PC-3 (cell line): ENCODE data around the gene STAT1. TPM values are rescaled to one million over a fixed set of nuclear protein-coding genes. Genes with fewer than 3 reads are reported as not detected.
A peak's percentile ranks its signal among the peaks of the same experiment; 100 is the strongest.

Experiments used
- ATAC-seq: fragments of 200-7000 bp; cut with Tn5 transposase; 2 replicates; pipeline ENCODE4 v1.9.1; 2020; ENCODE audit warnings: mild to moderate bottlenecking, moderate library complexity
- BruUV-seq: library from RNA; stranded (reverse); fragments of 400-500 nt; replicated peaks from 2 replicates; lab custom pipeline; 2021; lab: Mats Ljungman, UMichigan
- CTCF ChIA-PET: fragments of 300-600 bp; sonication (Branson Sonifier 250); formaldehyde crosslinking; loops from one replicate; lab custom pipeline; 2022; ENCODE audit warnings: antibody characterized with exemption; lab: Charles Lee
- POLR2A ChIA-PET: fragments of 300-600 bp; sonication (Branson Sonifier 250); formaldehyde crosslinking; loops from one replicate; lab custom pipeline; 2022; ENCODE audit warnings: antibody characterized with exemption; ENCODE audit not compliant: unreplicated experiment; lab: Charles Lee
- DNase-seq: peaks from one replicate; pipeline ENCODE4 v3.0.0-alpha.2; 2015
- H2AFZ ChIP-seq: fragments of 300-600 bp; sonication (generic); 2 replicates; pipeline ENCODE4 v1.6.0; 2016; ENCODE audit warnings: antibody characterized with exemption, low read length
- H3F3A ChIP-seq: fragments of 300-600 bp; sonication (generic); one replicate; pipeline ENCODE4 v1.6.0; 2017; ENCODE audit warnings: antibody characterized with exemption, low read length, control low read depth, mild to moderate bottlenecking; ENCODE audit not compliant: unreplicated experiment
- H3K27ac ChIP-seq: fragments of 300-600 bp; sonication (generic); 2 replicates; pipeline ENCODE4 v1.5.1; 2016; ENCODE audit warnings: mild to moderate bottlenecking, low read length
- H3K27me3 ChIP-seq: fragments of 300-600 bp; sonication (generic); 2 replicates; pipeline ENCODE4 v1.6.1; 2016; ENCODE audit warnings: low read length, mixed read lengths
- H3K36me3 ChIP-seq: fragments of 300-600 bp; sonication (generic); 2 replicates; pipeline ENCODE4 v1.6.1; 2016; ENCODE audit warnings: low read depth, mixed run types, low read length, mixed read lengths
- H3K4me1 ChIP-seq: fragments of 300-600 bp; sonication (generic); 2 replicates; pipeline ENCODE4 v1.5.1; 2016; ENCODE audit warnings: low read length; ENCODE audit not compliant: insufficient read depth
- H3K4me2 ChIP-seq: fragments of 300-600 bp; sonication (generic); 2 replicates; pipeline ENCODE4 v1.6.0; 2016; ENCODE audit warnings: low read length
- H3K4me3 ChIP-seq: fragments of 300-600 bp; sonication (generic); 2 replicates; pipeline ENCODE4 v1.5.1; 2016; ENCODE audit warnings: mild to moderate bottlenecking, low read length, mixed read lengths
- H3K79me2 ChIP-seq: fragments of 300-600 bp; sonication (generic); 2 replicates; pipeline ENCODE4 v1.6.1; 2017; ENCODE audit warnings: low read length, mixed read lengths
- H3K9ac ChIP-seq: fragments of 300-600 bp; sonication (generic); 2 replicates; pipeline ENCODE4 v1.6.0; 2016; ENCODE audit warnings: mild to moderate bottlenecking, low read length
- H3K9me2 ChIP-seq: fragments of 300-600 bp; sonication (generic); replicated peaks from 2 replicates; pipeline ENCODE4 v1.6.1; 2016; ENCODE audit warnings: mixed run types, low read length, mixed read lengths
- H3K9me3 ChIP-seq: fragments of 300-600 bp; sonication (generic); 2 replicates; pipeline ENCODE4 v1.6.1; 2016; ENCODE audit warnings: low read length, mixed read lengths
- H4K20me1 ChIP-seq: fragments of 300-600 bp; sonication (generic); 2 replicates; pipeline ENCODE4 v1.6.1; 2016; ENCODE audit warnings: low read length, mixed read lengths
- EZH2 ChIP-seq: fragments of 300-600 bp; sonication (generic); IDR thresholded peaks from one replicate; pipeline ENCODE4 v1.6.1; 2017; ENCODE audit warnings: antibody characterized with exemption, mild to moderate bottlenecking, low read length; ENCODE audit not compliant: unreplicated experiment
- EZH2phosphoT487 ChIP-seq: fragments of 300-600 bp; sonication (generic); IDR thresholded peaks from 2 replicates; pipeline ENCODE4 v1.6.1; 2018; ENCODE audit warnings: mild to moderate bottlenecking, antibody characterized with exemption, low read length, borderline replicate concordance
- intact Hi-C: fragments of 100-400 bp; cut with micrococcal nuclease; formaldehyde crosslinking; loops from 2 replicates; pipeline ENCODE4 v1.9.0; 2023
- total RNA-seq: library from RNA; depleted of rRNA; stranded (reverse); fragments of >200 nt; gene quantifications from 2 replicates; pipeline ENCODE4 v1.2.3, GENCODE V29; 2014
- TF ChIP-seq, protein P1 (sequence below): fragments of 300-600 bp; sonication (generic); conservative IDR thresholded peaks from 2 replicates; pipeline ENCODE4 v1.5.1; 2017; ENCODE audit warnings: antibody characterized with exemption, low read depth, mild to moderate bottlenecking, low read length

STAT1 gene
- total RNA-seq, 1 experiment from 2014 or later, result 47.9 TPM

DNA sequence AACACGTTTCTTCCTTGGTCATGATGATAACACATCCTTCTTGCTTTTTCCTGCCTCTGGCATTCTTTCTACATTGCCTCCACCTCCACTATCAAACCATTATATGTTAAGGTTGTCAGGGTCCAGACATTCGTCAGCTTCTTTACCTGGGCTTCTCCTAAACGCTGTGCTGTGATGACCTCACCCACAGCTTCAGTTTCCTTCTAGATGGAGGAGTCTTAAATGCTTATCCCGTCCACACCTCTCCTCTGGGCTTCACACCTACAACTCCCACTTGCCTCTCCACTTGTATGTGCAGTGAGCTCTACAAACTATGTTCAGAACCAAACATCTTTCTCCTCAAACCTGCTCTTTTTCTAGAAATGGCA lies 666 bp upstream of the STAT1 start:
- ChIA-PET CTCF (no interaction called here), POLR2A (interaction anchor here (0.7 kb wide), 1 partner anchor 610 kb away, joined by 5 read pairs; no protein-coding TSS in a partner anchor)
- Histone ChIP-seq H4K20me1 (no peaks in the 10 kb centered on the region), H3K9me3 (no peaks in the 10 kb centered on the region), H3K9me2 (no peaks in the 10 kb centered on the region), H3K27ac (peak overlapping the region; percentile 27; the same call in 1 of the 2 replicates), H3F3A (no peaks in the 10 kb centered on the region), H3K4me1 (peaks cover 27% of the 10 kb centered on the region), H2AFZ (peak overlapping the region; percentile 89), H3K36me3 (peaks cover 3% of the 10 kb centered on the region; the same call in 1 of the 2 replicates), H3K79me2 (peaks cover 37% of the 10 kb centered on the region), H3K4me3 (peak overlapping the region; percentile 89), H3K4me2 (peak overlapping the region; percentile 92), H3K27me3 (no peaks in the 10 kb centered on the region), H3K9ac (peak overlapping the region; percentile 79)
- intact Hi-C loops, result loop anchor here (5.0 kb wide), 1 partner anchor 132 kb away; the partner anchor contains the start of gene GLS
- no peak for ATAC-seq
- no peak for DNase-seq
- BruUV-seq, result TSS peak; percentile 98
- TF ChIP-seq EZH2phosphoT487, result no peak

DNA sequence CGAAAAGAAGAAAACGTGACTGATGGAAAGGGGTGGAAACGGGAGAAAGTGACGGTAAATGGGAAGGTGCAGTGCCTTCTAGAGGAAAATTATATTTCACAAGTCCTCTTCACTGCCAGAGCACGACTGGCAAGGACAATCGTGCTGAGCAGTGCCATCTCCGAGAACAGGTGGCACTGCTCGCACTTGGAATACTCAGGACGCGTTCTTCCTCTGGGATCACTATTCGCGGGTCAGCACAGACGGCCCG lies 364 bp downstream of the STAT1 start:
- ChIA-PET CTCF (no interaction called here), POLR2A (no interaction called here)
- H3K9me2 ChIP-seq, result no peaks in the 10 kb centered on the region
- peak overlapping the region; percentile 89 for H2AFZ ChIP-seq
- DNase-seq (no peak), ATAC-seq (no peak)
- BruUV-seq, result TSS peak; percentile 49
- H3K79me2 ChIP-seq, result peaks cover 37% of the 10 kb centered on the region
- no peaks in the 10 kb centered on the region for H4K20me1 ChIP-seq
- H3K4me1 ChIP-seq, result peaks cover 24% of the 10 kb centered on the region
- no peaks in the 10 kb centered on the region for H3F3A ChIP-seq
- peak overlapping the region; percentile 79 for H3K9ac ChIP-seq
- peak overlapping the region; percentile 89 for H3K4me3 ChIP-seq
- peaks cover 6% of the 10 kb centered on the region for H3K36me3 ChIP-seq
- intact Hi-C loops, result loop anchor here (5.0 kb wide), 1 partner anchor 131 kb away; the partner anchor contains the start of gene GLS
- no peaks in the 10 kb centered on the region for H3K9me3 ChIP-seq
- TF ChIP-seq EZH2, result no peak
- TF ChIP-seq, protein P1, sequence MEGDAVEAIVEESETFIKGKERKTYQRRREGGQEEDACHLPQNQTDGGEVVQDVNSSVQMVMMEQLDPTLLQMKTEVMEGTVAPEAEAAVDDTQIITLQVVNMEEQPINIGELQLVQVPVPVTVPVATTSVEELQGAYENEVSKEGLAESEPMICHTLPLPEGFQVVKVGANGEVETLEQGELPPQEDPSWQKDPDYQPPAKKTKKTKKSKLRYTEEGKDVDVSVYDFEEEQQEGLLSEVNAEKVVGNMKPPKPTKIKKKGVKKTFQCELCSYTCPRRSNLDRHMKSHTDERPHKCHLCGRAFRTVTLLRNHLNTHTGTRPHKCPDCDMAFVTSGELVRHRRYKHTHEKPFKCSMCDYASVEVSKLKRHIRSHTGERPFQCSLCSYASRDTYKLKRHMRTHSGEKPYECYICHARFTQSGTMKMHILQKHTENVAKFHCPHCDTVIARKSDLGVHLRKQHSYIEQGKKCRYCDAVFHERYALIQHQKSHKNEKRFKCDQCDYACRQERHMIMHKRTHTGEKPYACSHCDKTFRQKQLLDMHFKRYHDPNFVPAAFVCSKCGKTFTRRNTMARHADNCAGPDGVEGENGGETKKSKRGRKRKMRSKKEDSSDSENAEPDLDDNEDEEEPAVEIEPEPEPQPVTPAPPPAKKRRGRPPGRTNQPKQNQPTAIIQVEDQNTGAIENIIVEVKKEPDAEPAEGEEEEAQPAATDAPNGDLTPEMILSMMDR, result no peak
- TF ChIP-seq EZH2phosphoT487, result no peak
- peak overlapping the region; percentile 92 for H3K4me2 ChIP-seq
- H3K27me3 ChIP-seq, result no peaks in the 10 kb centered on the region
- peak overlapping the region; percentile 43 for H3K27ac ChIP-seq

DNA sequence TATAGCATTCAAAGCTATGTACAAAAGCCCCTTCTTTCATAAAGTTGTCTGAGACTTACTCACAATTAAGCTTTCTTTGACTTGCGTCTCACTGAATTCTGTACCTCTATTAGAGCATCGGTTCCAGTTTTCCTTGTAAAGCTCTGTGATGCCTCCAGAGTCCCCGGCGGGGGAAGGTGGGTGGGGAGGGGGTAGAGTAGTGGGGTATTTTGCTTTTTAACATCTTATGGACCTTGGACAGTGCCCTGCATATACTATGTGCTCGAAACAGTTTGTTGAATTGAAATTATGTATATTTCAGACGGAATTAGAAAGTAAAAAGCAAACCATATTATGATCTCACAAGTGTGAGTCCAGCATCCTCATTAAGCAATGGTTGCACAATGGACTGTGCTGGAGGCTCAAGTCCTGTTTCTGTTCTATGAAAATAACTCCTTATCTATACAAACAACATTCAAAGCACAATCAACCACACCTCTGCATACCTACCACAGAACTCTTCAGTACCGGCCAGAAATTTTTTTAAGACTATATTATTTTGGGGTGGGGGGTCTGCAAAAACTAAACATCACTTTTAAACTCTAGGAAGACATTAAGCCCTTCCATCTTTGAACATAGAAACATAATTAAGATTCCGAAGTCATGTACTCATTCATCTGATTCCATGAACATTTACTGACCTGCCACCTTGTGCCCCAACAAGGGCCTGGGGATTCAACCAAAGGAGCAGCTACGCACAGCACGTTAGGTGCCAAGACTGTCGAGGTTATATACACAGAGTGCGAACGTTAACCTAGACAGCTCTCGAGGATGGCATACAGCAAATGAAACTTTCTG lies 908 bp downstream of the STAT1 start:
- Histone ChIP-seq H3K27me3 (no peaks in the 10 kb centered on the region), H3K27ac (peak overlapping the region; percentile 43; the same call in 1 of the 2 replicates), H3K9me2 (no peaks in the 10 kb centered on the region), H3K4me3 (peak overlapping the region; percentile 89), H3K9me3 (no peaks in the 10 kb centered on the region), H3K36me3 (peaks cover 11% of the 10 kb centered on the region), H3K4me1 (peaks cover 24% of the 10 kb centered on the region), H4K20me1 (no peaks in the 10 kb centered on the region), H3K79me2 (peaks cover 37% of the 10 kb centered on the region), H2AFZ (peak overlapping the region; percentile 89), H3K4me2 (peak overlapping the region; percentile 92), H3K9ac (peak overlapping the region; percentile 79), H3F3A (no peaks in the 10 kb centered on the region)
- ChIA-PET POLR2A (interaction anchor here (0.7 kb wide), 1 partner anchor 1115 kb away, joined by 6 read pairs; no protein-coding TSS in a partner anchor), CTCF (interaction anchor here (0.6 kb wide), 2 partner anchors 335 to 684 kb away, joined by 3 read pairs; no protein-coding TSS in a partner anchor)
- DNase-seq, result peak; percentile 13
- no TSS peak for BruUV-seq
- no peak for TF ChIP-seq EZH2
- no peak for TF ChIP-seq EZH2phosphoT487
- TF ChIP-seq, protein P1, result no peak
- ATAC-seq, result peak; percentile 20
- intact Hi-C loops, result loop anchor here (5.0 kb wide), 1 partner anchor 131 kb away; the partner anchor contains the start of gene GLS
